Cardiac muscle cell (in vitro differentiated cells and primary cell): ENCODE data around the gene ENOX1. TPM values are rescaled to one million over a fixed set of nuclear protein-coding genes. Genes with fewer than 3 reads are reported as not detected.

Source experiments
- DNase-seq, 2 donors: peaks; one replicate each; pipeline versions ENCODE4 v3.0.0 to v3.0.0-alpha.2; 2010 to 2017; ENCODE audit warnings: low read depth in 1 of 2, low spot score in 1 of 2
- H3K27ac ChIP-seq: fragments of 200-600 bp; sonication (generic); 2 replicates; pipeline ENCODE4 v1.5.1; 2016
- H3K27me3 ChIP-seq: fragments of 200-600 bp; sonication (generic); 2 replicates; pipeline ENCODE4 v1.6.0; 2016; ENCODE audit warnings: control low read depth
- H3K36me3 ChIP-seq: fragments of 200-600 bp; sonication (generic); 2 replicates; pipeline ENCODE4 v1.5.1; 2016; ENCODE audit warnings: control low read depth
- H3K4me1 ChIP-seq: fragments of 200-600 bp; sonication (generic); 2 replicates; pipeline ENCODE4 v1.8.1; 2017; ENCODE audit warnings: low read depth, mild to moderate bottlenecking, mixed run types
- H3K4me3 ChIP-seq: fragments of 200-600 bp; sonication (generic); 2 replicates; pipeline ENCODE4 v1.5.1; 2016; ENCODE audit warnings: mild to moderate bottlenecking
- H3K9me3 ChIP-seq: fragments of 200-600 bp; sonication (generic); 2 replicates; pipeline ENCODE4 v1.5.1; 2017; ENCODE audit warnings: low read depth, mild to moderate bottlenecking, control low read depth
- CTCF ChIP-seq: IDR thresholded peaks from 2 replicates; pipeline ENCODE4 v1.5.1; 2012; ENCODE audit warnings: low read depth, mild to moderate bottlenecking, low read length
- polyA plus RNA-seq: library from polyadenylated mRNA; unstranded; fragments of >200 nt; fragmentation: Nextera tagmentation; extraction: Ambion mirVana; gene quantifications from 2 replicates; pipeline ENCODE4 v1.2.1, GENCODE V29; 2016
- total RNA-seq: library from RNA; depleted of rRNA; stranded (reverse); fragments of >200 nt; gene quantifications from 2 replicates; pipeline ENCODE4 v1.2.3, GENCODE V29; 2016

Gene ENOX1
- total and polyA plus RNA-seq, 2 experiments from 2014 or later: 2.0 to 5.1 TPM

- no peaks in the 10 kb centered on the region for H3K9me3 ChIP-seq
- DNase-seq: peak; percentile 76 to 85
- H3K27me3 ChIP-seq: no peaks in the 10 kb centered on the region
- H3K4me3 ChIP-seq: no peak overlapping the region
- no peak overlapping the region for H3K27ac ChIP-seq
- TF ChIP-seq CTCF: peak; percentile 36
- no peaks in the 10 kb centered on the region for H3K36me3 ChIP-seq
- H3K4me1 ChIP-seq: peaks cover 4% of the 10 kb centered on the region
These were observed 17.8 kb upstream of the ENOX1 start for GRCh38 chr13:43804461-43805070.

- peaks cover 11% of the 10 kb centered on the region for H3K4me1 ChIP-seq
- TF ChIP-seq CTCF: no peak
These were observed 15.7 kb upstream of the ENOX1 start for GRCh38 chr13:43802511-43802910.

GRCh38 chr13:43800828-43801227 lies 14.1 kb upstream of the ENOX1 start:
- Histone ChIP-seq H3K4me1 (peaks cover 11% of the 10 kb centered on the region), H3K4me3 (no peak overlapping the region), H3K27ac (no peak overlapping the region), H3K36me3 (no peaks in the 10 kb centered on the region), H3K9me3 (no peaks in the 10 kb centered on the region), H3K27me3 (no peaks in the 10 kb centered on the region)
- no peak for TF ChIP-seq CTCF
- DNase-seq: no peak

More at GRCh38 chr13:43802511-43802910, 15.7 kb upstream of the ENOX1 start:
- Histone ChIP-seq H3K4me3 (no peak overlapping the region), H3K9me3 (no peaks in the 10 kb centered on the region), H3K27ac (no peak overlapping the region), H3K27me3 (no peaks in the 10 kb centered on the region), H3K36me3 (no peaks in the 10 kb centered on the region)
- no peak for DNase-seq

- no peak for DNase-seq
- Histone ChIP-seq H3K4me3 (no peak overlapping the region), H3K9me3 (no peaks in the 10 kb centered on the region)
These were observed 12.4 kb upstream of the ENOX1 start for GRCh38 chr13:43799191-43799590.

GRCh38 chr13:43797869-43798268 lies 11.1 kb upstream of the ENOX1 start:
- no peak overlapping the region for H3K27ac ChIP-seq
- no peaks in the 10 kb centered on the region for H3K36me3 ChIP-seq
- DNase-seq: peak in 1 of 2 donors; percentile 50
- H3K27me3 ChIP-seq: no peaks in the 10 kb centered on the region
- H3K9me3 ChIP-seq: no peaks in the 10 kb centered on the region
- H3K4me3 ChIP-seq: no peak overlapping the region
- peak; percentile 32 for TF ChIP-seq CTCF
- peaks cover 11% of the 10 kb centered on the region for H3K4me1 ChIP-seq

More at GRCh38 chr13:43799191-43799590, 12.4 kb upstream of the ENOX1 start:
- TF ChIP-seq CTCF: no peak
- Histone ChIP-seq H3K27ac (no peak overlapping the region), H3K4me1 (peaks cover 11% of the 10 kb centered on the region), H3K36me3 (no peaks in the 10 kb centered on the region), H3K27me3 (no peaks in the 10 kb centered on the region)
